ENCODE measurements around the gene DDIT3. TPM values are rescaled to one million over a fixed set of nuclear protein-coding genes. Genes with fewer than 3 reads are reported as not detected.
"Not testable (repeated sequence)": the region's sequence is repeated elsewhere in the genome, so short reads cannot be mapped to it uniquely, and the experiment has no call there.

Gene DDIT3
- total RNA-seq (2021; fragmentation: NEBNext Ultra II Directional; extraction: Animal tissue kit (Norgen Biotek cat#: 25700)), result 10 to 100 TPM in 4 of 6 experiments, 1 to 10 TPM in 2; 9.4 to 10.8 (median 10.2) TPM
- long read RNA-seq, transcript DDIT3-201 (4 exons, 906 nt), result major isoform, 5 of 16 reads
- long read RNA-seq, partial matches to known transcripts, result 1 of 16 reads
- long read RNA-seq, other reads (novel, unspliced or antisense), result 6 of 16 reads

- H3K27me3 Mint-ChIP-seq (ENCODE audit: insufficient read depth), result peaks cover 6% of the 10 kb centered on the region
- no peak for TF ChIP-seq CTCF (IDR thresholded peaks at IDR 0.05)
- H3K36me3 Mint-ChIP-seq (ENCODE audit: low read depth), result peaks cover 53% of the 10 kb centered on the region
- peak within 1 kb of the TSS; percentile 99 for H3K27ac Mint-ChIP-seq
- peak; percentile 96 for DNase-seq
- H3K4me3 Mint-ChIP-seq, result peak within 1 kb of the TSS; percentile 89
- H3K9me3 Mint-ChIP-seq, result no peaks in the 10 kb centered on the region
- H3K4me1 Mint-ChIP-seq (ENCODE audit: low read depth), result peaks cover 70% of the 10 kb centered on the region
Measured at GRCh38 chr12:57520053-57520818, at the start of gene DDIT3. Gene DDIT3 (minus strand): TSS chr12:57520514. CDS start chr12:57517406, 3,108 bp downstream.

GRCh38 chr12:57569858-57570257 lies 49.5 kb upstream of the DDIT3 start:
- H3K4me3 Mint-ChIP-seq, result no peak overlapping the region
- H3K27me3 Mint-ChIP-seq (ENCODE audit: insufficient read depth), result peaks cover 10% of the 10 kb centered on the region
- no peak for DNase-seq
- no peaks in the 10 kb centered on the region for H3K36me3 Mint-ChIP-seq (ENCODE audit: low read depth)
- H3K27ac Mint-ChIP-seq, result no peak overlapping the region
- H3K4me1 Mint-ChIP-seq (ENCODE audit: low read depth), result no peaks in the 10 kb centered on the region
- TF ChIP-seq CTCF (IDR thresholded peaks at IDR 0.05), result no peak
- H3K9me3 Mint-ChIP-seq, result no peaks in the 10 kb centered on the region

- no peaks in the 10 kb centered on the region for H3K9me3 Mint-ChIP-seq
- no peak for DNase-seq
- H3K27me3 Mint-ChIP-seq (ENCODE audit: insufficient read depth), result peaks cover 12% of the 10 kb centered on the region
- TF ChIP-seq CTCF (IDR thresholded peaks at IDR 0.05), result no peak
- no peak overlapping the region for H3K4me3 Mint-ChIP-seq
- H3K27ac Mint-ChIP-seq, result no peak overlapping the region
- no peaks in the 10 kb centered on the region for H3K4me1 Mint-ChIP-seq (ENCODE audit: low read depth)
- H3K36me3 Mint-ChIP-seq (ENCODE audit: low read depth), result no peaks in the 10 kb centered on the region
Measured at GRCh38 chr12:57568838-57569237, 48.5 kb upstream of the DDIT3 start.

DNA sequence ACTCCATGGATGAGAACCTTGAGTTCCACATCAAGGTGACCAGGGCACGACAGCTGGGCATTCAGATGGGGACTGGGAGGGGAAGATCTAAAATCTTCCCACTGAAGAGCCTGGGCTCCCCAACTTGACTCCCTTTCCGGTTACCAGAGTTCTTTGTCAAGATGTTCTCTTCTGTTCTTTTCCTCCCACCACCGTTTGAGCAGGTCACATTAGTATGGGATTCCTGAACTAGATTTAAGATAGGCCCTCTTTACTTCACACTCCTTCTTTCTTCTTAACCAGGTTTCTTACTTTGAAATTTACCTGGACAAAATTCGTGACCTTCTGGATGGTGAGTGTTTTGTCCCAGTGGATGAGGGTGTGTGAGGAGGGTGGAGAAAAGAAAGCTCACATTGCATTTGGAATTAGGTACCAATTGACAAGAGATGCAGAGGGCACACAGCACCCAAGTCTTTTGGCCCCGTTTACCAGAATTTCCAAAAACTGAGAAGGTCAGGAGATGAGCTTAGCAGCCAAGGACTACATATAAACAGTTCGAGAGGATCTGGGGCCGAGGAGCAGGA lies 43.9 kb upstream of the DDIT3 start:
- Mint-ChIP-seq H3K27me3 (ENCODE audit: insufficient read depth) (peaks cover 7% of the 10 kb centered on the region; the same call in 1 of the 2 replicates), H3K4me1 (ENCODE audit: low read depth) (peaks cover 10% of the 10 kb centered on the region; the same call in 1 of the 2 replicates), H3K4me3 (no peak overlapping the region), H3K9me3 (no peaks in the 10 kb centered on the region), H3K27ac (no peak overlapping the region), H3K36me3 (ENCODE audit: low read depth) (no peaks in the 10 kb centered on the region)
- no peak for TF ChIP-seq CTCF (IDR thresholded peaks at IDR 0.05)
- no peak for DNase-seq

- H3K36me3 Mint-ChIP-seq (ENCODE audit: low read depth), result no peaks in the 10 kb centered on the region
- no peak overlapping the region for H3K27ac Mint-ChIP-seq
- peaks cover 10% of the 10 kb centered on the region; the same call in 1 of the 2 replicates for H3K4me1 Mint-ChIP-seq (ENCODE audit: low read depth)
- H3K9me3 Mint-ChIP-seq, result no peaks in the 10 kb centered on the region
- no peak for DNase-seq
- H3K27me3 Mint-ChIP-seq (ENCODE audit: insufficient read depth), result peaks cover 6% of the 10 kb centered on the region; the same call in 1 of the 2 replicates
- H3K4me3 Mint-ChIP-seq, result no peak overlapping the region
- no peak for TF ChIP-seq CTCF (IDR thresholded peaks at IDR 0.05)
Measured at GRCh38 chr12:57563358-57563757, 43.0 kb upstream of the DDIT3 start.

GRCh38 chr12:57561117-57561516 lies 40.8 kb upstream of the DDIT3 start:
- not testable (repeated sequence) for H3K27ac Mint-ChIP-seq; H3K36me3 Mint-ChIP-seq (ENCODE audit: low read depth); H3K9me3 Mint-ChIP-seq; H3K4me3 Mint-ChIP-seq; H3K27me3 Mint-ChIP-seq (ENCODE audit: insufficient read depth)
- peaks cover 10% of the 10 kb centered on the region; the same call in 1 of the 2 replicates for H3K4me1 Mint-ChIP-seq (ENCODE audit: low read depth)
- DNase-seq, result peak; percentile 10
